GM23338 (cell line): ENCODE results near the gene C1orf74. TPM values are rescaled to one million over a fixed set of nuclear protein-coding genes. Genes with fewer than 3 reads are reported as not detected.
A peak's percentile ranks its signal among the peaks of the same experiment; 100 is the strongest.

Experiments used
- ATAC-seq: fragments of 200-7000 bp; cut with Tn5 transposase; 3 replicates; pipeline ENCODE4 v1.9.1; 2020
- DNase-seq: peaks from one replicate; pipeline ENCODE4 v3.0.0-alpha.2; 2015; ENCODE audit warnings: low spot score
- H2AFZ ChIP-seq: fragments of 200-600 bp; sonication (generic); 2 replicates; pipeline ENCODE4 v1.8.0; 2016; ENCODE audit warnings: antibody characterized with exemption, mild to moderate bottlenecking, moderate library complexity
- H3F3A ChIP-seq: fragments of 200-600 bp; sonication (generic); replicated peaks from 2 replicates; pipeline ENCODE4 v1.8.0; 2017; ENCODE audit warnings: antibody characterized with exemption, mixed run types, low read depth
- H3K27ac ChIP-seq: fragments of 200-600 bp; sonication (generic); 2 replicates; pipeline ENCODE4 v1.6.1; 2016; ENCODE audit warnings: low read depth
- H3K27me3 ChIP-seq: fragments of 200-600 bp; sonication (generic); 2 replicates; pipeline ENCODE4 v1.8.0; 2016; ENCODE audit warnings: mild to moderate bottlenecking, mixed run types, moderate library complexity; ENCODE audit not compliant: insufficient read depth
- H3K36me3 ChIP-seq: fragments of 200-600 bp; sonication (generic); 2 replicates; pipeline ENCODE4 v1.8.0; 2016; ENCODE audit warnings: mild to moderate bottlenecking; ENCODE audit not compliant: insufficient read depth
- H3K4me1 ChIP-seq: fragments of 200-600 bp; sonication (generic); 2 replicates; pipeline ENCODE4 v1.8.0; 2016; ENCODE audit warnings: mild to moderate bottlenecking, moderate library complexity; ENCODE audit not compliant: insufficient read depth
- H3K4me2 ChIP-seq: fragments of 200-600 bp; sonication (generic); 2 replicates; pipeline ENCODE4 v1.7.1; 2017; ENCODE audit warnings: mixed run types
- H3K4me3 ChIP-seq: fragments of 200-600 bp; sonication (generic); 2 replicates; pipeline ENCODE4 v1.6.1; 2016; ENCODE audit warnings: mixed run types
- H3K79me2 ChIP-seq: fragments of 200-600 bp; sonication (generic); replicated peaks from 2 replicates; pipeline ENCODE4 v1.8.0; 2017; ENCODE audit warnings: mild to moderate bottlenecking; ENCODE audit not compliant: insufficient read depth
- H3K9me2 ChIP-seq: fragments of 200-600 bp; sonication (generic); 2 replicates; pipeline ENCODE4 v1.8.0; 2017; ENCODE audit not compliant: insufficient read depth
- H4K20me1 ChIP-seq: fragments of 200-600 bp; sonication (generic); replicated peaks from 2 replicates; pipeline ENCODE4 v1.8.0; 2017; ENCODE audit warnings: mild to moderate bottlenecking; ENCODE audit not compliant: insufficient read depth
- H3K27ac Mint-ChIP-seq: 2 replicates; pipeline ENCODE4 v1.8.0; 2020; ENCODE audit warnings: inconsistent platforms, mild to moderate bottlenecking, moderate library complexity, mixed read lengths
- H3K27me3 Mint-ChIP-seq: 3 replicates; pipeline ENCODE4 v1.8.0; 2022; ENCODE audit warnings: low read depth, mild to moderate bottlenecking, moderate library complexity, mixed read lengths, inconsistent platforms; ENCODE audit not compliant: insufficient read depth, poor library complexity
- H3K36me3 Mint-ChIP-seq: 3 replicates; pipeline ENCODE4 v1.8.0; 2021; ENCODE audit warnings: low read depth, mild to moderate bottlenecking, inconsistent platforms, moderate library complexity, mixed read lengths
- H3K4me1 Mint-ChIP-seq: 3 replicates; pipeline ENCODE4 v1.8.0; 2020; ENCODE audit warnings: mild to moderate bottlenecking, inconsistent platforms, mixed read lengths
- H3K4me3 Mint-ChIP-seq: 3 replicates; pipeline ENCODE4 v1.8.0; 2021; ENCODE audit warnings: moderate library complexity, mild to moderate bottlenecking, inconsistent platforms, mixed read lengths
- H3K9me3 Mint-ChIP-seq: 3 replicates; pipeline ENCODE4 v1.8.0; 2020; ENCODE audit warnings: moderate library complexity, mild to moderate bottlenecking, inconsistent platforms, mixed read lengths
- CREB1 ChIP-seq: fragments of 250-450 bp; sonication (Bioruptor Pico); IDR thresholded peaks from 2 replicates; pipeline ENCODE4 v1.5.0; 2020; ENCODE audit warnings: low read depth, mild to moderate bottlenecking, moderate library complexity
- EZH2 ChIP-seq: fragments of 200-600 bp; sonication (generic); IDR thresholded peaks from one replicate; pipeline ENCODE4 v1.8.0; 2017; ENCODE audit warnings: antibody characterized with exemption, mild to moderate bottlenecking, low read depth; ENCODE audit not compliant: unreplicated experiment
- EZH2phosphoT487 ChIP-seq: fragments of 200-600 bp; sonication (generic); IDR thresholded peaks from one replicate; pipeline ENCODE4 v1.8.1; 2018; ENCODE audit warnings: antibody characterized with exemption; ENCODE audit not compliant: unreplicated experiment
- JUNB ChIP-seq: IDR thresholded peaks from one replicate; pipeline ENCODE4 v1.6.1; 2016; ENCODE audit warnings: antibody characterized with exemption; ENCODE audit not compliant: unreplicated experiment
- POLR2AphosphoS5 ChIP-seq: IDR thresholded peaks from 2 replicates; pipeline ENCODE4 v1.6.1; 2016; ENCODE audit warnings: antibody characterized with exemption, low read depth
- STAT1 ChIP-seq: IDR thresholded peaks from one replicate; pipeline ENCODE4 v1.6.1; 2016; ENCODE audit warnings: antibody characterized with exemption; ENCODE audit not compliant: unreplicated experiment
- ZNF331 ChIP-seq: fragments of 250-450 bp; sonication (Bioruptor Pico); IDR thresholded peaks from 2 replicates; pipeline ENCODE4 v1.5.0; 2020; ENCODE audit warnings: low read depth, mild to moderate bottlenecking, moderate library complexity
- polyA plus RNA-seq: library from polyadenylated mRNA; unstranded; fragments of >200 nt; fragmentation: Nextera tagmentation; extraction: Ambion mirVana; gene quantifications from 2 replicates; pipeline ENCODE4 v1.2.1, GENCODE V29; 2016
- total RNA-seq: library from RNA; depleted of rRNA; stranded (reverse); fragments of >200 nt; shearing (Covaris generic); gene quantifications from 2 replicates; pipeline ENCODE4 v1.2.3, GENCODE V29; 2014
- TF ChIP-seq, protein P1 (sequence below): fragments of 250-450 bp; sonication (Bioruptor Pico); IDR thresholded peaks from 2 replicates; pipeline ENCODE4 v1.5.0; 2020; ENCODE audit warnings: mild to moderate bottlenecking, moderate library complexity
- TF ChIP-seq, protein P2 (sequence below): IDR thresholded peaks from one replicate; pipeline ENCODE4 v1.6.1; 2018; ENCODE audit warnings: antibody characterized with exemption; ENCODE audit not compliant: unreplicated experiment

C1orf74 gene
- total and polyA plus RNA-seq, 2 experiments from 2014 or later, result 2.8 to 3.9 TPM

DNA sequence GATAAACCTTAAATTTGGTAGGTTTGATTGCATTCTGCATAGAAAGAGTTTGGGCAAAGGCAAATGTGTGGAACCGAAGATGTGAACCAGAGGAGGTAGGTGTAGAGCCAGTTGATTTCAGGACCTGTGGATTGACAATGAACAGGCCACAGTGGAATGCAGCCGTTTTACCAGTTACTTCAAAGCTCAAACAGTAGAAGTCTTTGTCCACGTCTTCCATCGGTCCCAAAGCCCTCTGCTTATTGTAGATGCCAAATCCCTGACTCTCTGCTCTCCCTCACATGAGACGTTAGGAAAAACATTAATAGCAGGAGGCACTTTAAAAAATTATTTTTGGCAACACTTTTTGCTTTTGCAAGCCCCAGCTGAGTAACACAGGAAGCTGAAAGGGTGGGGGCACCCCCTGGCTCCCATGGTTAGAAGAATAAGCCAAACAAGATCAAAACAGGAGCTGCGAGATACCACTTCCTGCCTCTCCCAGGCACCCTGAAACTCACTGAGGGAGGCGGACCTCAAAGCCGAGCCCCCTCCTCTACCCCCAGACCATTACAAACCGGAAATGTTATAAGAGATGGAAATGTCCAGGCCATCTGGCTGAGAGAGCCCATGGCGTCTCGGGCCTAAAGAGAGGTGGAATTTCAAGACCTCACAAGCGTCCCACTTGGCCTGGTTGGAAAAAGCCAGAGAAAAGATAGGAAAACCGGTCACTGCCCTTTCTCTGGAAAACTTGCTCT is 15.0 kb downstream of the C1orf74 start (continued):
- TF ChIP-seq, protein P1, sequence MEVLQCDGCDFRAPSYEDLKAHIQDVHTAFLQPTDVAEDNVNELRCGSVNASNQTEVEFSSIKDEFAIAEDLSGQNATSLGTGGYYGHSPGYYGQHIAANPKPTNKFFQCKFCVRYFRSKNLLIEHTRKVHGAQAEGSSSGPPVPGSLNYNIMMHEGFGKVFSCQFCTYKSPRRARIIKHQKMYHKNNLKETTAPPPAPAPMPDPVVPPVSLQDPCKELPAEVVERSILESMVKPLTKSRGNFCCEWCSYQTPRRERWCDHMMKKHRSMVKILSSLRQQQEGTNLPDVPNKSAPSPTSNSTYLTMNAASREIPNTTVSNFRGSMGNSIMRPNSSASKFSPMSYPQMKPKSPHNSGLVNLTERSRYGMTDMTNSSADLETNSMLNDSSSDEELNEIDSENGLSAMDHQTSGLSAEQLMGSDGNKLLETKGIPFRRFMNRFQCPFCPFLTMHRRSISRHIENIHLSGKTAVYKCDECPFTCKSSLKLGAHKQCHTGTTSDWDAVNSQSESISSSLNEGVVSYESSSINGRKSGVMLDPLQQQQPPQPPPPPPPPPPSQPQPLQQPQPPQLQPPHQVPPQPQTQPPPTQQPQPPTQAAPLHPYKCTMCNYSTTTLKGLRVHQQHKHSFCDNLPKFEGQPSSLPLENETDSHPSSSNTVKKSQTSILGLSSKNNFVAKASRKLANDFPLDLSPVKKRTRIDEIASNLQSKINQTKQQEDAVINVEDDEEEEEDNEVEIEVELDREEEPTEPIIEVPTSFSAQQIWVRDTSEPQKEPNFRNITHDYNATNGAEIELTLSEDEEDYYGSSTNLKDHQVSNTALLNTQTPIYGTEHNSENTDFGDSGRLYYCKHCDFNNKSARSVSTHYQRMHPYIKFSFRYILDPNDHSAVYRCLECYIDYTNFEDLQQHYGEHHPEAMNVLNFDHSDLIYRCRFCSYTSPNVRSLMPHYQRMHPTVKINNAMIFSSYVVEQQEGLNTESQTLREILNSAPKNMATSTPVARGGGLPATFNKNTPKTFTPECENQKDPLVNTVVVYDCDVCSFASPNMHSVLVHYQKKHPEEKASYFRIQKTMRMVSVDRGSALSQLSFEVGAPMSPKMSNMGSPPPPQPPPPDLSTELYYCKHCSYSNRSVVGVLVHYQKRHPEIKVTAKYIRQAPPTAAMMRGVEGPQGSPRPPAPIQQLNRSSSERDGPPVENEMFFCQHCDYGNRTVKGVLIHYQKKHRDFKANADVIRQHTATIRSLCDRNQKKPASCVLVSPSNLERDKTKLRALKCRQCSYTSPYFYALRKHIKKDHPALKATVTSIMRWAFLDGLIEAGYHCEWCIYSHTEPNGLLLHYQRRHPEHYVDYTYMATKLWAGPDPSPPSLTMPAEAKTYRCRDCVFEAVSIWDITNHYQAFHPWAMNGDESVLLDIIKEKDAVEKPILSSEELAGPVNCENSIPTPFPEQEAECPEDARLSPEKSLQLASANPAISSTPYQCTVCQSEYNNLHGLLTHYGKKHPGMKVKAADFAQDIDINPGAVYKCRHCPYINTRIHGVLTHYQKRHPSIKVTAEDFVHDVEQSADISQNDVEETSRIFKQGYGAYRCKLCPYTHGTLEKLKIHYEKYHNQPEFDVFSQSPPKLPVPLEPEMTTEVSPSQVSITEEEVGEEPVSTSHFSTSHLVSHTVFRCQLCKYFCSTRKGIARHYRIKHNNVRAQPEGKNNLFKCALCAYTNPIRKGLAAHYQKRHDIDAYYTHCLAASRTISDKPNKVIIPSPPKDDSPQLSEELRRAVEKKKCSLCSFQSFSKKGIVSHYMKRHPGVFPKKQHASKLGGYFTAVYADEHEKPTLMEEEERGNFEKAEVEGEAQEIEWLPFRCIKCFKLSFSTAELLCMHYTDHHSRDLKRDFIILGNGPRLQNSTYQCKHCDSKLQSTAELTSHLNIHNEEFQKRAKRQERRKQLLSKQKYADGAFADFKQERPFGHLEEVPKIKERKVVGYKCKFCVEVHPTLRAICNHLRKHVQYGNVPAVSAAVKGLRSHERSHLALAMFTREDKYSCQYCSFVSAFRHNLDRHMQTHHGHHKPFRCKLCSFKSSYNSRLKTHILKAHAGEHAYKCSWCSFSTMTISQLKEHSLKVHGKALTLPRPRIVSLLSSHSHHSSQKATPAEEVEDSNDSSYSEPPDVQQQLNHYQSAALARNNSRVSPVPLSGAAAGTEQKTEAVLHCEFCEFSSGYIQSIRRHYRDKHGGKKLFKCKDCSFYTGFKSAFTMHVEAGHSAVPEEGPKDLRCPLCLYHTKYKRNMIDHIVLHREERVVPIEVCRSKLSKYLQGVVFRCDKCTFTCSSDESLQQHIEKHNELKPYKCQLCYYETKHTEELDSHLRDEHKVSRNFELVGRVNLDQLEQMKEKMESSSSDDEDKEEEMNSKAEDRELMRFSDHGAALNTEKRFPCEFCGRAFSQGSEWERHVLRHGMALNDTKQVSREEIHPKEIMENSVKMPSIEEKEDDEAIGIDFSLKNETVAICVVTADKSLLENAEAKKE (CRISPR knock-in tag), result no peak

DNA sequence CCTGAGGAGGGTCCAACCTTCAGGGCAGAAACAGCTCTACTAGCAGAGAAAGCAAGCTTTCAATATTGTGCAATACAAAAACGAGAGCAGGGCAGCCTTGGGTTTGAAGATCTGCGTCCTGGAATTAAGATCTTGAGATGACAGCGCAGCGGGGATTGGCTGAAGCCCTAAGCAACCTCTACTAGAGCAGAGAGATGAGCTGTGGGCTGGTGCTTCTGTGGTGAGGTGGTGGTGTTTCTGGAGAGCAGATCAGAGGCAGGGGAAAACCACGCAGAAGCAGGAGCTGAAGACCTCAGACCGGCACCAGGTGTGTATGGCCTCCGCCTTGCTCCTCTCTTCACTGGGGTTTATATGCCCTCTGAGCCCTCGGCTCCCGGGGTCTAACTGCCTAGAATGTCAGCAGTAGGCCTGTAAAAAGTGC is 16.0 kb downstream of the C1orf74 start:
- H3K27ac Mint-ChIP-seq, result no peak overlapping the region
- Histone ChIP-seq H3K27ac (no peak overlapping the region), H3K4me1 (peaks cover 8% of the 10 kb centered on the region; the same call in 1 of the 2 replicates), H3K9me2 (peaks cover 4% of the 10 kb centered on the region; the same call in 1 of the 2 replicates), H3K4me3 (no peak overlapping the region), H3K36me3 (no peaks in the 10 kb centered on the region), H2AFZ (0 out of 2 replicates have a peak overlapping the region, but pooled peaks have one; percentile 63), H4K20me1 (no peaks in the 10 kb centered on the region), H3K79me2 (no peaks in the 10 kb centered on the region), H3K27me3 (no peaks in the 10 kb centered on the region), H3K4me2 (no peak overlapping the region), H3F3A (no peaks in the 10 kb centered on the region)
- DNase-seq, result no peak
- H3K27me3 Mint-ChIP-seq, result peaks cover 2% of the 10 kb centered on the region
- peaks cover 9% of the 10 kb centered on the region for H3K4me1 Mint-ChIP-seq
- H3K9me3 Mint-ChIP-seq, result no peaks in the 10 kb centered on the region
- no peak overlapping the region for H3K4me3 Mint-ChIP-seq
- no peaks in the 10 kb centered on the region for H3K36me3 Mint-ChIP-seq
- ATAC-seq, result no peak
- TF ChIP-seq, protein P2, sequence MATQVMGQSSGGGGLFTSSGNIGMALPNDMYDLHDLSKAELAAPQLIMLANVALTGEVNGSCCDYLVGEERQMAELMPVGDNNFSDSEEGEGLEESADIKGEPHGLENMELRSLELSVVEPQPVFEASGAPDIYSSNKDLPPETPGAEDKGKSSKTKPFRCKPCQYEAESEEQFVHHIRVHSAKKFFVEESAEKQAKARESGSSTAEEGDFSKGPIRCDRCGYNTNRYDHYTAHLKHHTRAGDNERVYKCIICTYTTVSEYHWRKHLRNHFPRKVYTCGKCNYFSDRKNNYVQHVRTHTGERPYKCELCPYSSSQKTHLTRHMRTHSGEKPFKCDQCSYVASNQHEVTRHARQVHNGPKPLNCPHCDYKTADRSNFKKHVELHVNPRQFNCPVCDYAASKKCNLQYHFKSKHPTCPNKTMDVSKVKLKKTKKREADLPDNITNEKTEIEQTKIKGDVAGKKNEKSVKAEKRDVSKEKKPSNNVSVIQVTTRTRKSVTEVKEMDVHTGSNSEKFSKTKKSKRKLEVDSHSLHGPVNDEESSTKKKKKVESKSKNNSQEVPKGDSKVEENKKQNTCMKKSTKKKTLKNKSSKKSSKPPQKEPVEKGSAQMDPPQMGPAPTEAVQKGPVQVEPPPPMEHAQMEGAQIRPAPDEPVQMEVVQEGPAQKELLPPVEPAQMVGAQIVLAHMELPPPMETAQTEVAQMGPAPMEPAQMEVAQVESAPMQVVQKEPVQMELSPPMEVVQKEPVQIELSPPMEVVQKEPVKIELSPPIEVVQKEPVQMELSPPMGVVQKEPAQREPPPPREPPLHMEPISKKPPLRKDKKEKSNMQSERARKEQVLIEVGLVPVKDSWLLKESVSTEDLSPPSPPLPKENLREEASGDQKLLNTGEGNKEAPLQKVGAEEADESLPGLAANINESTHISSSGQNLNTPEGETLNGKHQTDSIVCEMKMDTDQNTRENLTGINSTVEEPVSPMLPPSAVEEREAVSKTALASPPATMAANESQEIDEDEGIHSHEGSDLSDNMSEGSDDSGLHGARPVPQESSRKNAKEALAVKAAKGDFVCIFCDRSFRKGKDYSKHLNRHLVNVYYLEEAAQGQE, result no peak
- TF ChIP-seq STAT1 (no peak), JUNB (no peak), POLR2AphosphoS5 (no peak), ZNF331 (CRISPR knock-in tag) (no peak), CREB1 (CRISPR knock-in tag) (no peak), EZH2 (no peak), EZH2phosphoT487 (no peak)
